Liver (tissue), 9 donors: Measurements from ENCODE around the gene TMPRSS12. TPM values are rescaled to one million over a fixed set of nuclear protein-coding genes. Genes with fewer than 3 reads are reported as not detected.
"Not testable (repeated sequence)": the region's sequence is repeated elsewhere in the genome, so short reads cannot be mapped to it uniquely, and the experiment has no call there.

Experiments
- DNase-seq: peaks from one replicate; pipeline ENCODE4 v3.0.0-alpha.2; 2017; ENCODE audit warnings: low spot score
- H3K27ac ChIP-seq, 2 donors: one replicate each; pipeline ENCODE4 v1.7.0; 2013; ENCODE audit warnings: inconsistent platforms in 2 of 2, low read length in 2 of 2, control low read depth in 1 of 2, low read depth in 1 of 2, mild to moderate bottlenecking in 1 of 2
- H3K27me3 ChIP-seq, 4 donors: one replicate each; pipeline versions ENCODE4 v1.6.1 to v1.7.0; 2013; ENCODE audit warnings: low read length in 3 of 4, inconsistent platforms in 1 of 4, mild to moderate bottlenecking in 1 of 4, moderate library complexity in 1 of 4; ENCODE audit not compliant: control insufficient read depth in 4 of 4, insufficient read depth in 4 of 4
- H3K36me3 ChIP-seq, 4 donors: one replicate each; pipeline versions ENCODE4 v1.6.1 to v1.7.0; 2013; ENCODE audit warnings: low read length in 3 of 4, mild to moderate bottlenecking in 3 of 4, low read depth in 1 of 4, moderate library complexity in 1 of 4; ENCODE audit not compliant: control insufficient read depth in 4 of 4, insufficient read depth in 3 of 4
- H3K4me1 ChIP-seq, 4 donors: one replicate each; pipeline versions ENCODE4 v1.6.1 to v1.7.0; 2013; ENCODE audit warnings: low read length in 3 of 4, mild to moderate bottlenecking in 3 of 4, moderate library complexity in 1 of 4; ENCODE audit not compliant: control insufficient read depth in 4 of 4, insufficient read depth in 4 of 4
- H3K4me3 ChIP-seq, 3 donors: one replicate each; pipeline versions ENCODE4 v1.6.1 to v1.7.0; 2013; ENCODE audit warnings: low read length in 3 of 3, control low read depth in 1 of 3, low read depth in 1 of 3, mild to moderate bottlenecking in 1 of 3
- H3K9ac ChIP-seq, 2 donors: one replicate each; pipeline ENCODE4 v1.7.0; 2013; ENCODE audit warnings: low read length in 2 of 2, mild to moderate bottlenecking in 2 of 2, moderate library complexity in 2 of 2, control low read depth in 1 of 2, low read depth in 1 of 2
- H3K9me3 ChIP-seq, 4 donors: one replicate each; pipeline versions ENCODE4 v1.6.1 to v1.7.0; 2013; ENCODE audit warnings: low read length in 3 of 4; ENCODE audit not compliant: control insufficient read depth in 4 of 4
- EGR1 ChIP-seq, 2 donors: IDR thresholded peaks; 2 replicates each; pipeline ENCODE4 v1.6.1; 2016 to 2018; ENCODE audit warnings: antibody characterized with exemption in 2 of 2, low read depth in 2 of 2
- GABPA ChIP-seq, 2 donors: IDR thresholded peaks in 1 of 2; conservative IDR thresholded peaks in 1 of 2; 2 replicates each; pipeline ENCODE4 v1.6.1; 2016; ENCODE audit warnings: antibody characterized with exemption in 2 of 2, mild to moderate bottlenecking in 1 of 2, moderate library complexity in 1 of 2
- HNF4G ChIP-seq: IDR thresholded peaks from 2 replicates; pipeline ENCODE4 v1.6.1; 2016; ENCODE audit warnings: antibody characterized with exemption
- JUND ChIP-seq, 2 donors: IDR thresholded peaks; 2 replicates each; pipeline ENCODE4 v1.6.1; 2016; ENCODE audit warnings: antibody characterized with exemption in 2 of 2
- NR2F2 ChIP-seq: IDR thresholded peaks from 2 replicates; pipeline ENCODE4 v1.6.1; 2016; ENCODE audit warnings: antibody characterized with exemption
- RAD21 ChIP-seq, 2 donors: IDR thresholded peaks; 2 replicates each; pipeline ENCODE4 v1.6.1; 2016; ENCODE audit warnings: antibody characterized with exemption in 2 of 2, mild to moderate bottlenecking in 2 of 2
- RXRA ChIP-seq, 2 donors: IDR thresholded peaks; 2 replicates each; pipeline ENCODE4 v1.6.1; 2017 to 2018; ENCODE audit warnings: antibody characterized with exemption in 2 of 2, mild to moderate bottlenecking in 1 of 2
- YY1 ChIP-seq: IDR thresholded peaks from 2 replicates; pipeline ENCODE4 v1.6.1; 2016; ENCODE audit warnings: antibody characterized with exemption, mild to moderate bottlenecking
- WGBS: extraction: QIAGEN DNeasy Blood & Tissue Kit; methylation state at CpG from one replicate; pipeline ENCODE4 v1.1.7; 2013; 5-methylcytosine and 5-hydroxymethylcytosine counted together
- polyA plus RNA-seq, 2 donors: library from polyadenylated mRNA; stranded (reverse) in 1 of 2; unstranded in 1 of 2; fragments of 200-250 nt in 1 of 2; fragments of >200 nt in 1 of 2; fragmentation: Nextera tagmentation in 1 of 2; extraction: Ambion mirVana in 1 of 2; gene quantifications; one replicate each; pipeline versions ENCODE4 v1.2.1 to v1.2.3, GENCODE V29; 2013 to 2015
- total RNA-seq, 2 donors: library from RNA; depleted of rRNA; stranded (reverse); fragments of >200 nt; gene quantifications; one replicate each; pipeline ENCODE4 v1.2.3, GENCODE V29; 2014
- TF ChIP-seq, protein P1 (sequence below): IDR thresholded peaks from 2 replicates; pipeline ENCODE4 v1.6.1; 2016; ENCODE audit warnings: antibody characterized with exemption, mild to moderate bottlenecking
- TF ChIP-seq, protein P2 (sequence below): fragments of 150-350 bp; IDR thresholded peaks from 2 replicates; pipeline ENCODE4 v1.5.1; 2017; ENCODE audit warnings: improper control_type of control experiment, low read depth, low read length; ENCODE audit not compliant: missing input control
- TF ChIP-seq, protein P3 (sequence below): IDR thresholded peaks from 2 replicates; pipeline ENCODE4 v1.6.1; 2016; ENCODE audit warnings: antibody characterized with exemption
- donor health status: healthy.
- donor health status: healthy.
- donor health status: healthy.
- donor health status: healthy.
- donor health status: healthy.

Gene TMPRSS12
- total and polyA plus RNA-seq, 4 donors: not detected

- Histone ChIP-seq H3K4me1 (peaks cover 0 to 2% (median 0%) of the 10 kb centered on the region in 4 donors), H3K27me3 (no peaks in the 10 kb centered on the region), H3K9ac (no peak overlapping the region), H3K36me3 (no peaks in the 10 kb centered on the region), H3K27ac (no peak overlapping the region), H3K9me3 (peaks cover 0 to 4% (median 3%) of the 10 kb centered on the region in 4 donors), H3K4me3 (no peak overlapping the region)
- TF ChIP-seq, protein P1, sequence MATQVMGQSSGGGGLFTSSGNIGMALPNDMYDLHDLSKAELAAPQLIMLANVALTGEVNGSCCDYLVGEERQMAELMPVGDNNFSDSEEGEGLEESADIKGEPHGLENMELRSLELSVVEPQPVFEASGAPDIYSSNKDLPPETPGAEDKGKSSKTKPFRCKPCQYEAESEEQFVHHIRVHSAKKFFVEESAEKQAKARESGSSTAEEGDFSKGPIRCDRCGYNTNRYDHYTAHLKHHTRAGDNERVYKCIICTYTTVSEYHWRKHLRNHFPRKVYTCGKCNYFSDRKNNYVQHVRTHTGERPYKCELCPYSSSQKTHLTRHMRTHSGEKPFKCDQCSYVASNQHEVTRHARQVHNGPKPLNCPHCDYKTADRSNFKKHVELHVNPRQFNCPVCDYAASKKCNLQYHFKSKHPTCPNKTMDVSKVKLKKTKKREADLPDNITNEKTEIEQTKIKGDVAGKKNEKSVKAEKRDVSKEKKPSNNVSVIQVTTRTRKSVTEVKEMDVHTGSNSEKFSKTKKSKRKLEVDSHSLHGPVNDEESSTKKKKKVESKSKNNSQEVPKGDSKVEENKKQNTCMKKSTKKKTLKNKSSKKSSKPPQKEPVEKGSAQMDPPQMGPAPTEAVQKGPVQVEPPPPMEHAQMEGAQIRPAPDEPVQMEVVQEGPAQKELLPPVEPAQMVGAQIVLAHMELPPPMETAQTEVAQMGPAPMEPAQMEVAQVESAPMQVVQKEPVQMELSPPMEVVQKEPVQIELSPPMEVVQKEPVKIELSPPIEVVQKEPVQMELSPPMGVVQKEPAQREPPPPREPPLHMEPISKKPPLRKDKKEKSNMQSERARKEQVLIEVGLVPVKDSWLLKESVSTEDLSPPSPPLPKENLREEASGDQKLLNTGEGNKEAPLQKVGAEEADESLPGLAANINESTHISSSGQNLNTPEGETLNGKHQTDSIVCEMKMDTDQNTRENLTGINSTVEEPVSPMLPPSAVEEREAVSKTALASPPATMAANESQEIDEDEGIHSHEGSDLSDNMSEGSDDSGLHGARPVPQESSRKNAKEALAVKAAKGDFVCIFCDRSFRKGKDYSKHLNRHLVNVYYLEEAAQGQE: no peak
- TF ChIP-seq JUND (IDR thresholded peaks at IDR 0.05): no peak
- no peak for TF ChIP-seq NR2F2
- no peak for TF ChIP-seq EGR1 (IDR thresholded peaks at IDR 0.05; ENCODE audit: low read depth in 2 of 2)
- no peak for TF ChIP-seq HNF4G
- TF ChIP-seq RAD21 (IDR thresholded peaks at IDR 0.05): no peak
- TF ChIP-seq, protein P2, sequence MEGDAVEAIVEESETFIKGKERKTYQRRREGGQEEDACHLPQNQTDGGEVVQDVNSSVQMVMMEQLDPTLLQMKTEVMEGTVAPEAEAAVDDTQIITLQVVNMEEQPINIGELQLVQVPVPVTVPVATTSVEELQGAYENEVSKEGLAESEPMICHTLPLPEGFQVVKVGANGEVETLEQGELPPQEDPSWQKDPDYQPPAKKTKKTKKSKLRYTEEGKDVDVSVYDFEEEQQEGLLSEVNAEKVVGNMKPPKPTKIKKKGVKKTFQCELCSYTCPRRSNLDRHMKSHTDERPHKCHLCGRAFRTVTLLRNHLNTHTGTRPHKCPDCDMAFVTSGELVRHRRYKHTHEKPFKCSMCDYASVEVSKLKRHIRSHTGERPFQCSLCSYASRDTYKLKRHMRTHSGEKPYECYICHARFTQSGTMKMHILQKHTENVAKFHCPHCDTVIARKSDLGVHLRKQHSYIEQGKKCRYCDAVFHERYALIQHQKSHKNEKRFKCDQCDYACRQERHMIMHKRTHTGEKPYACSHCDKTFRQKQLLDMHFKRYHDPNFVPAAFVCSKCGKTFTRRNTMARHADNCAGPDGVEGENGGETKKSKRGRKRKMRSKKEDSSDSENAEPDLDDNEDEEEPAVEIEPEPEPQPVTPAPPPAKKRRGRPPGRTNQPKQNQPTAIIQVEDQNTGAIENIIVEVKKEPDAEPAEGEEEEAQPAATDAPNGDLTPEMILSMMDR: no peak
- DNase-seq: no peak
Observed at GRCh38 chr12:50845021-50845647, 2.4 kb downstream of the TMPRSS12 start.

- no peaks in the 10 kb centered on the region for H3K36me3 ChIP-seq
Observed at GRCh38 chr12:50848963-50849362, 6.2 kb downstream of the TMPRSS12 start.

GRCh38 chr12:50855218-50855617 lies 12.5 kb downstream of the TMPRSS12 start:
- H3K9ac ChIP-seq, H3K4me1 ChIP-seq, H3K9me3 ChIP-seq, H3K4me3 ChIP-seq, H3K27ac ChIP-seq, H3K27me3 ChIP-seq, DNase-seq, H3K36me3 ChIP-seq: not testable (repeated sequence)
- WGBS: 100% methylated on average over 1 of the region's 1 CpG

More at GRCh38 chr12:50848963-50849362, 6.2 kb downstream of the TMPRSS12 start:
- no peak for DNase-seq
- Histone ChIP-seq H3K9me3 (no peaks in the 10 kb centered on the region), H3K27me3 (no peaks in the 10 kb centered on the region), H3K4me1 (no peaks in the 10 kb centered on the region), H3K4me3 (no peak overlapping the region), H3K9ac (no peak overlapping the region), H3K27ac (no peak overlapping the region)
- 92% methylated on average over 2 of the region's 2 CpGs for whole genome bisulfite sequencing
- TF ChIP-seq, protein P3, sequence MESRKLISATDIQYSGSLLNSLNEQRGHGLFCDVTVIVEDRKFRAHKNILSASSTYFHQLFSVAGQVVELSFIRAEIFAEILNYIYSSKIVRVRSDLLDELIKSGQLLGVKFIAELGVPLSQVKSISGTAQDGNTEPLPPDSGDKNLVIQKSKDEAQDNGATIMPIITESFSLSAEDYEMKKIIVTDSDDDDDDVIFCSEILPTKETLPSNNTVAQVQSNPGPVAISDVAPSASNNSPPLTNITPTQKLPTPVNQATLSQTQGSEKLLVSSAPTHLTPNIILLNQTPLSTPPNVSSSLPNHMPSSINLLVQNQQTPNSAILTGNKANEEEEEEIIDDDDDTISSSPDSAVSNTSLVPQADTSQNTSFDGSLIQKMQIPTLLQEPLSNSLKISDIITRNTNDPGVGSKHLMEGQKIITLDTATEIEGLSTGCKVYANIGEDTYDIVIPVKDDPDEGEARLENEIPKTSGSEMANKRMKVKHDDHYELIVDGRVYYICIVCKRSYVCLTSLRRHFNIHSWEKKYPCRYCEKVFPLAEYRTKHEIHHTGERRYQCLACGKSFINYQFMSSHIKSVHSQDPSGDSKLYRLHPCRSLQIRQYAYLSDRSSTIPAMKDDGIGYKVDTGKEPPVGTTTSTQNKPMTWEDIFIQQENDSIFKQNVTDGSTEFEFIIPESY: no peak
- TF ChIP-seq YY1 (no peak), GABPA (IDR thresholded peaks at IDR 0.05 in 1 of 2, conservative IDR thresholded peaks at IDR 0.05 in 1 of 2) (no peak), RXRA (IDR thresholded peaks at IDR 0.05) (no peak)
- TF ChIP-seq, protein P1: no peak

DNA sequence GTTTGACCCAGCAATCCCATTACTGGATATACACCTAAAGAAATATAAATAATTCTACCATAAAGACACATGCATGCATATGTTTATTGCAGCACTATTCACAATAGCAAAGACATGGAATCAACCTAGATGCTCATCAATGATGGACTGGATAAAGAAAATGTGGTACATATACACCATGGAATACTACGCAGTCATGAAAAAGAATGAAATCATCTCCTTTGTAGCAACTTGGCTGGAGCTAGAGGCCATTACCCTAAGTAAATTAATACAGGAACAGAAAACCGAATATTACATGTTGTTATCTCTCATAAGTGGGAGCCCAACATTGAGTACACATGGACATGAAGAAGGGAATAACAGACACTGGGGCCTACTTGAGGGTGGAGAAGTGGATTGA lies 13.0 kb downstream of the TMPRSS12 start:
- not testable (repeated sequence) for H3K27ac ChIP-seq, H3K9me3 ChIP-seq, H3K27me3 ChIP-seq, DNase-seq, H3K4me1 ChIP-seq, H3K4me3 ChIP-seq, H3K9ac ChIP-seq, H3K36me3 ChIP-seq
- WGBS: 87% methylated on average over 2 of the region's 2 CpGs
